ENCODE measurements around the gene NKD2.
"Not testable (repeated sequence)": the region's sequence is repeated elsewhere in the genome, so short reads cannot be mapped to it uniquely, and the experiment has no call there.

NKD2 gene

GRCh38 chr5:1073239-1074102 lies 64.9 kb downstream of the NKD2 start:
- DNase-seq (ENCODE audit: low read depth in 2 of 2), result no peak

- no peak for DNase-seq (ENCODE audit: low read depth in 2 of 2)
Observed at GRCh38 chr5:1074226-1074625, 65.6 kb downstream of the NKD2 start.

GRCh38 chr5:1074816-1075554 lies 66.4 kb downstream of the NKD2 start:
- DNase-seq (ENCODE audit: low read depth in 2 of 2), result no peak

- no peak for DNase-seq (ENCODE audit: low read depth in 2 of 2)
Observed at GRCh38 chr5:1075555-1075881, 66.9 kb downstream of the NKD2 start.

GRCh38 chr5:1075931-1076330 lies 67.3 kb downstream of the NKD2 start:
- DNase-seq (ENCODE audit: low read depth in 2 of 2), result no peak

- no peak for DNase-seq (ENCODE audit: low read depth in 2 of 2)
Observed at GRCh38 chr5:1076406-1076805, 67.8 kb downstream of the NKD2 start.

GRCh38 chr5:1077026-1077425 lies 68.4 kb downstream of the NKD2 start:
- DNase-seq (ENCODE audit: low read depth in 2 of 2), result no peak

GRCh38 chr5:1077491-1078020 lies 69.0 kb downstream of the NKD2 start:
- DNase-seq (ENCODE audit: low read depth in 2 of 2), result no peak

- no peak for DNase-seq (ENCODE audit: low read depth in 2 of 2)
Observed at GRCh38 chr5:1078206-1078605, 69.6 kb downstream of the NKD2 start.

GRCh38 chr5:1078851-1079250 lies 70.2 kb downstream of the NKD2 start:
- no peak for DNase-seq (ENCODE audit: low read depth in 2 of 2)

GRCh38 chr5:1079486-1079885 lies 70.9 kb downstream of the NKD2 start:
- no peak for DNase-seq (ENCODE audit: low read depth in 2 of 2)

- DNase-seq (ENCODE audit: low read depth in 2 of 2), result no peak
Observed at GRCh38 chr5:1079961-1080360, 71.4 kb downstream of the NKD2 start.

- no peak for DNase-seq (ENCODE audit: low read depth in 2 of 2)
Observed at GRCh38 chr5:1080432-1080831, 71.8 kb downstream of the NKD2 start.

GRCh38 chr5:1081519-1081918 lies 72.9 kb downstream of the NKD2 start:
- DNase-seq (ENCODE audit: low read depth in 2 of 2), result no peak

- DNase-seq (ENCODE audit: low read depth in 2 of 2), result not testable (repeated sequence)
Observed at GRCh38 chr5:1083026-1083425, 74.4 kb downstream of the NKD2 start.

GRCh38 chr5:1083823-1084605 lies 75.4 kb downstream of the NKD2 start:
- no peak for DNase-seq (ENCODE audit: low read depth in 2 of 2)

GRCh38 chr5:1085391-1085790 lies 76.8 kb downstream of the NKD2 start:
- DNase-seq (ENCODE audit: low read depth in 2 of 2), result no peak

GRCh38 chr5:1086137-1086536 lies 77.5 kb downstream of the NKD2 start:
- no peak for DNase-seq (ENCODE audit: low read depth in 2 of 2)

- no peak for DNase-seq (ENCODE audit: low read depth in 2 of 2)
Observed at GRCh38 chr5:1086871-1087270, 78.3 kb downstream of the NKD2 start.

GRCh38 chr5:1087428-1087827 lies 78.8 kb downstream of the NKD2 start:
- no peak for DNase-seq (ENCODE audit: low read depth in 2 of 2)

- no peak for DNase-seq (ENCODE audit: low read depth in 2 of 2)
Observed at GRCh38 chr5:1088031-1088430, 79.4 kb downstream of the NKD2 start.

Data from activated CD4-positive, alpha-beta T cell treated with anti-CD3 and anti-CD28 coated beads for 24 hours (primary cell).